Activated CD8-positive, alpha-beta memory T cell treated with anti-CD3 and anti-CD28 coated beads, Interleukin-2, amount 50 U/mL, for 24 hours (primary cell): ENCODE results near the gene DDX24.

Source experiments
- DNase-seq: peaks from one replicate; pipeline ENCODE4 v3.0.0-alpha.2; 2020; ENCODE audit errors: extremely low read depth

The DDX24 gene

GRCh38 chr14:94010625-94011024 is 70.4 kb downstream of the DDX24 start:
- DNase-seq = no peak

- DNase-seq = no peak
These were observed 71.2 kb downstream of the DDX24 start for GRCh38 chr14:94009767-94010166.

GRCh38 chr14:94008234-94008633 is 72.8 kb downstream of the DDX24 start:
- DNase-seq = no peak

- no peak for DNase-seq
These were observed 75.5 kb downstream of the DDX24 start for GRCh38 chr14:94005324-94006073.

- DNase-seq = no peak
These were observed 77.0 kb downstream of the DDX24 start for GRCh38 chr14:94004015-94004414.

- DNase-seq = no peak
These were observed 77.6 kb downstream of the DDX24 start for GRCh38 chr14:94003397-94003796.

- DNase-seq = no peak
These were observed 79.3 kb downstream of the DDX24 start for GRCh38 chr14:94001501-94002396.

- no peak for DNase-seq
These were observed 80.0 kb downstream of the DDX24 start for GRCh38 chr14:94001016-94001415.

GRCh38 chr14:94000267-94000666 is 80.7 kb downstream of the DDX24 start:
- DNase-seq = no peak

- no peak for DNase-seq
These were observed 81.4 kb downstream of the DDX24 start for GRCh38 chr14:93999573-93999972.

- DNase-seq = no peak
These were observed 82.1 kb downstream of the DDX24 start for GRCh38 chr14:93998871-93999403.
